NCI-H1048 (cell line): ENCODE data around the gene SCN1A.
"Not testable (repeated sequence)": the region's sequence is repeated elsewhere in the genome, so short reads cannot be mapped to it uniquely, and the experiment has no call there.

Experiments used
- DNase-seq: peaks from one replicate; lab custom pipeline; 2025; lab: John Stamatoyannopoulos, UW

Gene SCN1A

DNA sequence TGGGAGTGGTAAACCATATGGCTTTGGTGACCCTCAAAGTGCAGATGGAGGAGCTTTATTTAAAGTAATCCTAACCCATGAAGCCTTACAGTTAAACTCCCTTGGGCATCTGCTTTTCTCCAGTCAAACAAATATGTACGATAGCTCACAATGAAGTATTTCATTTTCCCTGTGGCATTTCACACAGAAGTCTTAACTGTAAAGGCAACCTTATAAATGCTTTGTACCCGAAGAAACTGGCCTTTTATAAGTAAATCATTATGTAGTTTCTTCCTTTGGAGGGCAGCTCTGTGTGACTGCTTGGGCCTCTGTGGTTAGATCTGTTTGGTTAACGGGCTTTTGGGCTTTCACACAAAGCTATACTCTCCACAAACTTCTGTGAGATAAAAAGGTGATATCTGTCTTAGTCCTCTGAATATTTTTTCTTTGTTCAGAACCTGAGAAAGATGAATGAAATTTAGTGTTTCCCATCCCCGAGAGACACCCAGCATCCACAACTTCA, 46.6 kb downstream of the SCN1A start:
- no peak for DNase-seq

DNA sequence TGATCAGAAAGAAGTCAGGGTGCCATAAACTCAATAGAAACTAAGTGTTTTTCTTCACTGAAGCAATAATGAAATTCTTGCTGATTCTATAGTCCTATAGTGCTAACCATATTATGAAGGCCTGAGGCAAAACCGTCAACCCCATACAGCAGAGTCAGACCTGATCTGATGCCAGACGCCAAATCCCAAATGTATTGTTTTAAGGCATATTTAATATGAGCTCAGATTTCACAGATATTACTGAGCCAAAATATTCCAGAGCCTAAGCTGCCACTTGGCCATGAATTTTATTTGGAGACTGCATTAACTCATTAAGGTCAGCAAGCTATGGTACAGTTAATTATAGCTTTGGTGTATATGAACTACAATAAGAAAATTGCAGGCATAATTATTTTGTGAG, 53.4 kb downstream of the SCN1A start:
- no peak for DNase-seq

DNA sequence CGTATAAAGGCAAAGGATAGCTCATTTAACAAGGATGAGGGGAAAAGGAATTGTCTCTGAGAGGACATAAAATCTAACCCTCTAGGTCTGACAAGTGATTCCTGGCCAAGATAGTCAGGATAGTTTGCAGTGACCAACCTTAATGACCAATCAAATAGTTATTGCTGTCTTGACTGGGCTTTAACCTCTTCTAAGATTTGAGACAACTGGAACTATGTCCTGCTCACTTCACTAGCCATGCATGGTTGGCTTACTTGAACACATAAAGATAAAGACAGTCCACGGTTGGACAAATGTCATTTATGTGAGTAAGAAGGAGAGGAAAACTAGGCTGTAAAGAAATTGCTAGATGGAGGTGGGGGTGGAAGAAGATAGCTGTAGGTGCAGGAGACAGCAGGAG, 53.8 kb downstream of the SCN1A start:
- no peak for DNase-seq

DNA sequence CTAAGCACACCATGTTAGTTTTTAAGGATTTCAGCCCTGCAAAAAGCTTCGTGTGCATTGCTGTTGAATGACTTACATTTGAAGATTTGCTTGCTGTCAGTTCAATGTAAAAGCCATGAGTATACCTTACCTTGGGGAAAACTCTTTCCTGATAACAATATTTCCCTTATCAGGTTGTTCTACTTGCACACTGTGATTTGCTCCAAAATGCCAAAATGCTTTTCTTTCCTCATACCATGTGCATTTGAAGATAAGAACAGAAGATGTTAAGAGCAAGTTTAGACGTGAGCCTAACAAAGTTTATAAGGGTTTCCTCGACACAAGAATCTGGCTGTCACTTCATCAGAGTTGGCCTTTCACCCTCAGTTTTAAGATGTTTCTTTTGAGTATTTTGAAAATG, 57.6 kb downstream of the SCN1A start:
- no peak for DNase-seq

DNA sequence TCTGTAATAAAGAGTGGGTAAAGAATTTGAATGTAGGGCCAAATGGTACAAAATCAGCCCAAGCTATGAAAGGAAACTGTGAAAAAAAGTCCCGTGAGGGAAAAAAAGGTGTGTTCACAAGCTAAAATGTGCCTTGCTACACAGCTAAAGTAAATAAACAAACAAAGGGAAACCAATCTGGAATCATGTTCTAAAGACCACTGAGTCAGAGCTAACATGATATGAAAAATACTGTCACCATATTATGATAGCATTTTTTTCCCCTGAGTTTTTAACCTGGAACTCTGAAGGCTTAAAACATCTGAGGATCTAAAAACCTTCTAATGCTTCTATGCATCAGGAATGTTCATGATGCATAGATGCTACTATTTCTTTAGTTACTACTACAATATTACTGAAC, 58.8 kb downstream of the SCN1A start:
- DNase-seq: no peak

DNA sequence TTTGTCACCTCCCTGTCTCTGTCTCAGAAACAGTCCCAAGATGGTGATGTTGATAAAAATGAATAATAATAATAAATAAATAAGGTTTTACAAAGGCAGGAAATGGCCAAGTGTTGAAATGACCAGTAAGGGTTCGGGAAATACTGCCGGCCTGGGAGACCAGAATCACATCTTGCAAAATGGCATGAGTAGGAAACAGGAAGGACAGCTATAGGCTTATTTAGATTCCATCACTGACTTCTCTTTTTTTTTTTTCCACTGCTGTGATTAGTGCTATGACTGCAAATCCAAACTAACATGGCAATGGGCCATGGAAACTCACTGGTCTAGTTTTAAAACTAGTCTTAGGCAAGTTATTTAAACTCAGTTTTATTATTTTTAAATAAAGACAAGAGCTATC, 60.6 kb downstream of the SCN1A start:
- no peak for DNase-seq

DNA sequence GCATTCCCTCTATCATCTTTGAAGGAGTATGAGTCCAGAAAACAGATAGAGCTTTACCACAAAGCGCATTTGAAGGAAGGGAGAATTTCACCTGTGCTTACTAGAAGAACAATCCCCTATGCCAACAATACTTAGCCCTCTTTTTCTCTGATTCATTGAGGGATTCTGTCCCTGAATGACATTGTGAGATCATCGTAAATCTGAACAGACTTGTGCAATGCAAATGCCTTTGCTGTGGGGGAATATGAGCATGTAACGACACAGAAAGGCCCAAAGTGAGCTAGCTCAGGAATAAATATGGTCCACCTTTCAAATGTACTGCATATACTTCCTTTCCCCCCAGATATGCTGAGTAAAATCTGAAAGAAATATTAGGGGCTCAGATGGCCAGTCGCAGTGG, 67.6 kb downstream of the SCN1A start:
- no peak for DNase-seq

DNA sequence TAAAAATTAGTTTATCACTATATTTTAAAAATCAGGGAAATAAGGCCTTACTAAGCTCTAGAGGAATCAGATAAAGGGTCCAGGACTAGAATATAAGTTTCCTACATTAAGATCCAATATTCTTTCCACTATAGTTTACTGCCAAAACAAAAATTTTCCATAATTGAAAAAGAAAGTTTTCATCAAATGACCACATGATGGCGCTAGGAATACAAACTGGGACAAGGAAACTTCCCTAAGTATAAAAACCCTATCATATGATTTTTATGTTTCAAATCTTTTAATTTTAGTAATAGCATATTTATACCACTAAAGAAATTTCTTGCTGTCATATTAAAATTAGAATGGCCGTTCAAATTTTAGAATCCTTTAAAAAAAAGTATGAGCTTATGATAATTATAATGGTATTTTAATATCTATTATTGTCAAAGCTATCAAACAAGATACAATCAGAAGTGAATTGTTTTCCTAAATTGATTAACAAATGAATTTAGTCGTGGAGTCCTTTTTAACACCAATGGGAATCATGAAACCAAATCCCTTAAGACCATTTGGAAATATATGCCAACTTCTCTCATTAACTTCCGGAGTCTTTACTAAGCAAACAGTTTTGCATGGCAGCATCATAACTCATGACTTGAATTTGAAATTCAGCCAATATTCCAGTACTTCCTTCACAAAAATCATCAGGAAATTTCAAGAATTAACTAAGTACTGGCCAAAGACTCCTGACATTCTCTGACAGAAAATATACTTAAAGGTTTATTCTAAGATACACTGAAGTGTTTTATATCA, 70.3 kb downstream of the SCN1A start:
- no peak for DNase-seq

DNA sequence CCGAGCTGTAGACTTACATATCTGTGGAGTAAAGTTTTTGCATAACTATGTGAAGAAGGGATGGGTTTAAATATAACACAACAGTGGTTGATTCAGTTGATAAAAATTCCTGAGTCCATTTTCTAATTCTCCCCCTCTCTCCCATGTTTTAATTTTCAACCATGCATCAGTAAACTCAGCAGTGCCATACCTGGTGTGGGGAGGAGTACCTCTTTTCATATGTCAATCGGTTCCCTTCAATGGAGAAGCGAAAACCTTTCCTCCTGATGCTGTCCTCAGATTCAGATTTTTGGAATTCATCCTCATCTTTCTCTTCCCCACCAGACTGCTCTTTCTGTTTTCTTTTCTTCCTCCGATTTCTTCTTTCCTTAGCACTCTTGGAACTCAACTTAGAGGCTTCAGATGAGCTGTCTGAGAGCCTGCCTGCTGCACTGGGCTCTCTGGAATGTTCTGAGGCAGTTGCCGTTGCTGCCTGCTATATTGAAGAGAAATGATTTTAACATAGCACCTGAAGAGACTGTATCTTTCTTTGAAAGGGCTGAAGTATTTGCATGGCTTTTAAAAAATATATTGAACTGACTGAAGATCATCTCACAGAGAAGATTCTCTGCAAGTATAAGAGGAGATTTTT, 82.9 kb downstream of the SCN1A start:
- no peak for DNase-seq

DNA sequence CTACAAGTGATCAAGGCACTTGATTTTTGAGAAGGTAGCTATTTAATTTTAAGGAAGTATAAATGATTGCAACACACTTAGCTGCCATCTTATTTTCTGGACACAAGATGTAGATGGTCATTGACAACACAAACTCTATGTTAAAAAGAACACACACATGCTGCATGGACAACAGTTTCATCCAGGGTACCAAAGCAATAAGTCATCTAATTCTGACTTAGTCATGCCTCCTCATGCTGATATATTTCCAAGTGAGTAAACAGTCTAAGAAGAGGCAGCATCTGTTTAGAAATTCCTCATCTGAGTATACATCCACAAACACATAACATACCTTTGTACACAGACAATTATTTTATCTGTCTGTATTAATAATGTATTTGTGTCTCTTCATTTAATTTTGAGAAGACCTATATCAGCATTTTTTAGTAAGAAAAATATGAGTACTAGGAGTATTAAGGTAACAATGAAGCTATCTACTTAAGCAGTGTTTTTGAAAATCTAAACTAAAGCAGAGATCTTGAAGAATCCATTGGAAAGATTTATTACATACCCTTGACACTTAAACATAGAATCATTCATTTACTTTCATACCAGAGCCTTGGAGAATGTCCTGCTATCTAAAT, 84.9 kb downstream of the SCN1A start:
- no peak for DNase-seq

DNA sequence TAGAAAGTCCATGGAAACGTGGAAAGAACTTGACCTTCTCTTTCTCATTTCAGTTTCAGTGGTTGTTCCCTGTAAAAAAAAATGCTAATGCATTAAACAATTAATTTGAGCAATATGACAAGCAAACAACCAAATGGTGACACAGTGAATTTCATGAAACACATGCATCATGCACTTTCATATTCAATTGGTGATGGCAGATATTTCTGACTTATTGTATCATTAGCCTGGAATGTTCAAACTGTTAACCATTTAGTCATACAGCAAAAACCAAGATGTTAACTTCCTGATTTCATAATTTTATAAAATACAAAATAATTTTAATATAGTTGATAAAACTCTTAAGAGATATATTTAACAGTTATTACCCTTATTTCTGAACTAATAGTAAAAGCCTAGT, 85.5 kb downstream of the SCN1A start:
- no peak for DNase-seq

DNA sequence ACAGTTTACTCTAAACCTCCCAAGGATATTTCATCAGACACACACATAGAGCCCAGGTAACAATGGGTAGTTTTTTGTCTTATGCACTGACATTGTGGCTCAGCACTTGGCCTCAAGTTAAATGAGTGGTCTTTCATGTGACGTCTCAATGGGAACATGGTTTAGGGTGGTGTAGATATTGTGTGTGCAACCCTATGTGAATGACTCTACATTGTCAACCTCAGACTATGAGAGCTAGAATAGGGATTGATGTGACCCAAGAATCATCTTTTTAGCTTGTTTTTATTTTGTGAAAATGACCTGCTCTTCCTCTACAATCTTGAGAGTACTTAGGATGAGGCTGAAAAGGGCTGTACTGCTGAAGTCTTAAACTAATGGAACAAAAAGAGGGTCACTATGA, 86.2 kb downstream of the SCN1A start:
- DNase-seq: no peak

DNA sequence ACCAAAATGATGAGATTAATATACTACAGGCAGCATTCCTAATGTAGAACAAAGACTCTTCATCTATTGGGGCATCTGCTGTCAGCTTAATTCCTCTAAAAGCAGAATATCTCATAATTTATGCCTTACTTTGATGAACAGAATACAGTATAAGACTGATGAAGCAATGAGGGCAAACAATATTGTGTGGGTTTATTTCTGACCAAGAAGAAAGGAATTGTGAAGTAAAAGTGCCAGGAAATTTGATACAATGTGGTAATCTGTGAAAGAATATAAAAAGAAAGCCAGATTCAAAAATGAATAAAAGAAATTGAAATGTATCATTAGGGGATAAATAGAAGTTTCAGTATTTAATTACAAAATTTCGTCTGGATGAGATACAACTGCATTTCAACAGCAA, 95.5 kb downstream of the SCN1A start:
- no peak for DNase-seq

DNA sequence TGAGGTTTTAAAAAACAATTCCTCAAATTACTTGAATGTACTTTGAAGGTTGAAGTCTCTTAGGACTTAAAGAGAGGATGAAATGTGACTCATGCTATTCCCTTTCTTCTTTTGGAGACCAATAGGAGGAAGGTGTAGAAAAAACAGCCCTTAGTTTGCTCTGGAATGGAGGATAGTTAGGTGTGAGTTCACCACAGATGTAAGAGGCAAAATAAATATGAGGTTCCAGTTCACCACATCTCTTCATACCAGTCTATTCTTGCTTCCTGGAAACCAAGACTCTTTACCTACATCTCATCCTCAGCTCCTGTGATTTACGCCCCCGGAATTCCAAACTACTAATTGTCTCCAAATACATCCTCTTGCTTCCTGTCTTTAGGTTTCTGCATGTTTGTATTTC, 96.8 kb downstream of the SCN1A start:
- no peak for DNase-seq

DNA sequence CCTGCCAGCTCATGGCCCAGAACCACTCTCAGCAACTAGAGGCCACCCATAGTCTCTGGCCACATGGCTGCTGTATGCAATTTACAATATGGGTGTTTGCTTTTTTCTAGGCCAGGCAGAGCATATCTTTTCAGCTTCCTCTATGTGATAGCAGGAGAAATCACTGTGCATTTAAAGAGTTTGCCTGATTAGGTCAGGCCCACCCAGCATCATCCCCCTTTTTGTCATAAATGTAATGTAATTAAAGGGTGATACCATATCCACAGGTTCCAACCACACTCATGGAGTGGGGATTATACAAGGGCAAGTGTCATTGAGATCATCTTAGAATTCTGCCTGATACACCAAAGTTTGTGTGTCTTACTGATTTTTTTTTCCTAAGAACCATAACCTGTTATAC, 102.5 kb downstream of the SCN1A start:
- no peak for DNase-seq

DNA sequence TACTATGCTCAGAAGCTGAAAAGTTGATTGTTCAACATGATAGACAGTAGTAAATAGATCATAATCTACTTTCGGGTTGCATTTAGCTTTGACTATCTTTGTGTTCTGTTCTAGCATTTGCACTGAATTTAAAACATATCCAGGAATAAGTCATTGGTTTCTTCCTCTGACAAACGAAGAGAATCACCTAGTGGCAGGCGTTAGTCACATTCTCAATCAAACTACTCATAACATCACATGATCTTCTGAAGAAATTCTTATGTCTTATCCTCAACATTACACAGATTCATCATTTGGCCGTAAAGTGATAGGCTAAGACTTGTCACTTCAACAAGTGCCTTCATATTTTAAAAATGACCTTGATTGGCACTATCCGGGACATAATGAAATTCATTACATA, 110.6 kb downstream of the SCN1A start:
- no peak for DNase-seq

DNA sequence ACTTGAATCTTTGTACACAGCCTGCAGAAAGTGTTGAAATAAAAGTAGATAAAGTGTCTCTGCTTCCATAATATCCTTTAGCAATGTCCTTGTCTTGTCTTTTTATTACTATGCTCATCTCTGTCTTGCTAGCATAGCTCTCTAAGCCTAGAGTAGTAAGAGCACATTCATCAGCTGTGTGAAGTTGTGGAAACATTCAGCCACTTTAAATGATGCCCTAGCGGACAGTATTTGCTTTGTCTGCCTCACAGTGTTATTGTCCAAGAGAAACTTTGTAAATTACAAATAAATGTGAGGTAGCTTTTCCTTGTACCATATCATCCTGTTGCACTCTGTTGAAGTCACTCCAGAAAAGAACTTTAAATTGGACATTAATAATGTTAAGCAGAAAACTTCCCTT, 113.9 kb downstream of the SCN1A start:
- DNase-seq: no peak

DNA sequence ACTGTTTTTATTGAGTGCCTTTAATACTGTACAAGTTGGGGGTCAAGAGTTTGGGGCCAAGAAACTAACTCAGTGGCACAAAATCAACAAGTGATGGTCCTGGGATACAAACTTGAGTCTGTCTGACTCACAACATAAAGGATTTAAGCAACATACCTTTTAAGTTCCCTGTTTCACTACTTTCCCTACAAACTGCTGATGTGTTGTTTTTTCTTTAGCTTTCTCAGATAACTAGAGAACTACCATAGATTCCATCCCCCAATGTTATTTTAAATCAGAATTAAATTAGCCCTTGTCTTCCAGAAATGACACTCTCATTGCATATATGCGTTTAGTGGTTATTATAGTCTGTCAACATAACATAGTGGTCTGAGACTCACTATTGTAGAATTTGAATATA, 116.2 kb downstream of the SCN1A start:
- no peak for DNase-seq

DNA sequence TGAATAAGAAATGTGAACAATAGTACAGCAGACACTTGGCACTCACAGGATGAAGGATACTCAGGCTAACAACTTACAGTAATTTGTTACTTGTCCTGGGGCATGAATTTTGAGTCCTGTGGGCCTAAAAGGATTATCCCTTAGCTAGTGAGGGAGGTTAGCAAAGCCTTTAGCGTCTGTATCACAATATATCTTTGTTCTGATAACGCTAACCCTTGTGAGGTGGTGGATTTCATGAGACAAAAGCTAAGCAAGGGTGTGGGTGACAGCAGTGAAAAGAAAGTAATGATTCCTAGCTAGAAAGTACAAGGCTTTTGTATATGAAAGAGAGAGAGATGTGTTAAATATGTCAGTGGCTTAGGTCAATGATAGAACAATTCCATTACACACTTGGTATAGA, 127.4 kb downstream of the SCN1A start:
- no peak for DNase-seq

DNA sequence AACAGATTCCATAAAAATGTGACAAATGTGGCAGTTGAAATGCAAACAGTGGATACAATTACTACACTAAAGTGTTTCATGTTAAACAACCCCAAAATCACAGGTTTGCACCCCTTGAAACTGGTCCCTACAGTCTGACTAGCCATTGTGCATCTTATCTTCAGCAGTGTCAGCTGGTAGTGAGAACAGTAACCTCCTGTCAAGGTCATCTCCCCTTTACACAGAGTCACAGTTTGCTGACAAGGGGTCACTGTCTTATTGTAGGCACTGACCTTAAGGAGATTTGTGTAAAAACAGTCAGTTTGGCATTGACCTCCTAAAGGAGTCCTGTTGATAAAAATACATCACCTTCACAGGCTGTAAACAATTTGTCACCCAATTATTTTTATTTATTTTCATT, 137.0 kb downstream of the SCN1A start:
- no peak for DNase-seq

DNA sequence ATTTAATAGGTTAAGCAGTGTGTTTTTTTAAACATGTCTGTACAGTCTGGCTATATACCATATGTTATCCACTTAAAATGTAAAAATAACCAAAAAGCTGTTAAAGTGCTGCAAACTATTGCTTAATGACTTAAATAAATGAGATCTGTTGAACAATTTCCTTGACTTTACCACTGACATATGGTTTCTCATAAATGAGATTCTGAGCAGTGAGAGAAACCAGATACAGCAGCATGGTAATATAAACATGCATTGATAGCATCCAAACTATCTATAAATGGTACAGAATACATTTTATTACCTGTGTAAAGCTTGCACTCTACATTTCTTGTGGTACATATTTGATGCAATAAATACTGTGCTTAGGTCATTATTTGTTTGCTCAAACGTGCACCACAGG, 138.0 kb downstream of the SCN1A start:
- no peak for DNase-seq

DNA sequence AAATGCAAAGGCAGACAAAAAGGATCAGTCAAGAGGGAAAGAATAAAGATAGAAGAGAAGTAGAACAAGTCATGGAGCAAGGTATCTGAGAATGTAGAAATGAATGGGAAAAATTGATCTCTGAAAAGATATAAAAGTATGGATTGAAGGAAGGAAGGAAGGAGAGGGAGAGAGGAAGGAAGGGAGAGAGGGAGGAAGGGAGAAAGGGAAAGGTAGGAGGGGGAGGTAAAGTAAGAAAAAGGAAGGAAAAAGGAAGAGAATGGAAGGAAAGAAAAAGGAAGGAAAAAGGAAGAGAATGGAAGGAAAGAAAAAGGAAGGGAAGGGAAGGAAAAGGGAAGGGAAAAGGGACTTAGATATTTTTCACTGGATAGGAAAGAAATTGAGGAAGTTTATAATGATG, 142.7 kb downstream of the SCN1A start:
- no peak for DNase-seq

DNA sequence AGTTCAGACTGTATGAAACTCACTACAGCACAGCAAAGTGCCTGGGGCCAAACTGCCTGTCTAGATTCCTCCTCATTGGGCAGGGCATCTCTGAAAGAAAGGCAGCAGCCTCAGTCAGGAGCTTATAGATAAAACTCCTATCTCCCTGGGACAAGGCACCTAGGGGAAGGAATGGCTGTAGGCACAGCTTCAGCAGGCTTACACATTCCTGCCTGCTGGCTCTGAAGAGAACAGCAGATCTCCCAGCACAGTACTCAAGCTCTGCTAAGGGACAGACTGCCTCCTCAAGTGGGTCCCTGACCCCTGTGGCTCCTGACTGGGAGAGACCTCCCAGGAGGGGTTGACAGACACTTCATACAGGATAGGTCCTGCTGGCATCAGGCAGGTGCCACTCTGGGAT, 155.7 kb downstream of the SCN1A start:
- DNase-seq: not testable (repeated sequence)
